ENCODE measurements around the gene C5orf34.
"Not testable (repeated sequence)": the region's sequence is repeated elsewhere in the genome, so short reads cannot be mapped to it uniquely, and the experiment has no call there.

The C5orf34 gene

DNA sequence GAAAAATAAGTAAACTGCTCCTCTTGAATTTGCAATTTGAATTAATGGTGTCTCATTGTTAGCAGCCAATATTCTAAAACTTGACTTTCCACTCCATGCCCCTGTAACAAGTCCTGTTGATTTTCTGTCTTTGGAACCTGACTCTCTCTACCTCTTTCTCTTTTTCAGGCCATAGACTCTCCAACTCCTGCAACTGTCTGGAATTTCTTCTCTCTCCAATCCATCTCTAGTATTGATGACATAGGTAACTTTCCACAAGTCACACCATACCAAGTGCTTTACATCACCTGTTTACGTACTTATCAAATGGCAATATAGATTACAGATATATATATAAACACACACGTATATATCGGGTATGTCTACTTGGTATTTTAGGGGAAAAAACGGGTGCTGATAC is 923 bp downstream of the C5orf34 start:
- no peak for DNase-seq

DNA sequence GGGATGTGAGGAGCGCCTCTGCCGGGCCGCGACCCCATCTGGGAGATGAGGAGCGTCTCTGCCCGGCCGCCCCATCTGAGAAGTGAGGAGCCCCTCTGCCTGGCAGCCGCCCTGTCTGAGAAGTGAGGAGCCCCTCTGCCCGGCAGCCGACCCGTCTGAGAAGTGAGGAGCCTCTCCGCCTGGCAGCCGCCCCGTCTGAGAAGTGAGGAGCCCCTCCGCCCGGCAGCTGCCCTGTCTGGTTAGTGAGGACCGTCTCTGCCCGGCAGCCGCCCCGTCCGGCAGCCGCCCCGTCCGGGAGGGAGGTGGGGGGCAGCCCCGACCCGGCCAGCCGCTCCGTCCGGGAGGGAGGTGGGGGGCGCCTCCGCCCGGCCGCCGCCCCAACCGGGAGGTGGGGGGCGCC is 3.9 kb downstream of the C5orf34 start:
- not testable (repeated sequence) for DNase-seq

DNA sequence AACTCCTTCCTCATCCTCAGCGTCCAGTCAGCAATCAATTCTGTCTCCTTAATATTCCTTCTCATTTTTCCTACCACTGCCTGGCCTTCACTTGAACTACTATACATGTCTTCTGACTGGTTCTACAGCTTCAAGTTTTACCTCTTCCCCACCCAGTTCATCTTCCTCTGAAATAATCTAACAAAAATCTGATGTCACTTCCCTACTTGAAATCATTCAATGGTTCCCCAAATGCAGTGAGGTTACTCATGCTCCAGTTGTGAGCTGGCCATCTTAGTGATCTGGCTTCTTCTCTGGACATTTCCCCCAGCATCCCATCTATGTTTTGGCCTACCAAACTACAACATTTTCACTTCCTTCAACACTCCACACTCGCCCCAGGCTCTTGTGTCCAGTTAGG is 16.4 kb downstream of the C5orf34 start:
- DNase-seq: no peak

DNA sequence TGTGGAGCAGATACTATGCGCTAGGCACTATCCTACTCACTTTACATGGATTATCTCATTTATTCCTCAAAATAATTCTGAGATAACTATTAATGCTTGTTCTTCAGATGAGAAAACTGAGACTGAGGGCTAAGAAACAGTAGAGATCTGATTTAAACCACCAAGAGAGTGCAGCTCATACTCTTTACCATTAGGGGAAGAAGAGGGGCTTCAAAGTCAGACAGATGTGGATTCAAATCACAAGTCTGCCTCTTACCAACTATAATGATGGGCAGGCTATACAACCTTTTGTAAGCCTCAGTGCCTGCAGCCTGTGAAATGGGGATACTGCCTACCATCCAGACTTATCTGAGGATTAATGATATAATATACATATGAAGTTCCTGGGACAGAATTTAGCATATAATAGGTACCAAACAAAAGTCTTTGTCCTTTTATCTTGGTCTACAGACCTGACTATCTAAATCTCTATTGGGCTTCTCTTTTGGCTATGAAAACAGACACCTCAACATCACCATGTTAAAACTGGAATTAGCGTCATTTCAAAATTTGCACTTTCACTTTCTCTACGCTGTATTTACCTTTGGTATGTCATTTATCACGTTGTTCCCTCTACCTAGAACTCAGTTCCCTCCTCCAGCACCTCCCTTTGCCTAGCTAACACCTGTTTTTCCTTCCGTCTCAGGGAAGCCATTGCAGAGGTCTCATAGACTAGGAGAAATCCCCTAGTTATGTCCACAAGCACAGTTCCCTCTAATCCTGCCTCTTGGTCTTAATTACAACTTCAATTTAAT is 17.4 kb downstream of the C5orf34 start:
- no peak for DNase-seq

DNA sequence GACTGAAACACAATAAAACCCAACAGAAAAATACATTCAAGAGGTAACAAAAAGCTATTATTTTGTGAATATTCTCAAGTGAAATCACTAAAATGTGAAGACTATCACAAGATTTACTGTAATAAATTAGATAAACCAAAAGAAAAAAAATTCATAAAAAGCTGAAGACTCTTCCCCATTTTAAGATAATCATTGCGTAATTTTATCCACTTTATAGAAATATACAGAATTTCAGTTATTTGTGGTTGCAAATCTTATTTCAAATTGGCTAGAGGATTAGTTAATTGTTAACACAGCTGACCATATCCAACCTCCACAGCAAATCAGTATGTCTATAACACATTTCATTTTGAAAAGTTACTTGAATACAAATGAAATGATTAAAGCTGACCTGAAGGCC is 23.6 kb downstream of the C5orf34 start:
- no peak for DNase-seq

DNA sequence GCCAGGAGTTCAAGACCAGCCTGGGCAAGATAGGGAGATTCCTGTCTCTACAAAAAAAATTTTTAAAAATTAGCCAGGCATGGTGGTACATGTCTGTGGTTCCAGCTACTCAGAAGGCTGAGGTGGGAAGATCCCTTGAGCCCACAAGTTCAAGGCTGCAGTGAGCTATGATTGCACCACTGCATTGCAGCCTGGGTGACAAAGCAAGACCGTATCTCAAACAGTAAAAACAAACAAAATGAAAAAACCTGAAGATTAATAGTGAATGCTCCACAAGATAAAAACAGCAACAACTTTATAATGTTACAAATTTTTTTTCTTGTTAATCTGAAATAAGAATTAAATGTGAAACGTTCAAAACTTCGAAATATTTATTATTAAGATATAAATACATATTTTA is 28.6 kb downstream of the C5orf34 start:
- DNase-seq: no peak

DNA sequence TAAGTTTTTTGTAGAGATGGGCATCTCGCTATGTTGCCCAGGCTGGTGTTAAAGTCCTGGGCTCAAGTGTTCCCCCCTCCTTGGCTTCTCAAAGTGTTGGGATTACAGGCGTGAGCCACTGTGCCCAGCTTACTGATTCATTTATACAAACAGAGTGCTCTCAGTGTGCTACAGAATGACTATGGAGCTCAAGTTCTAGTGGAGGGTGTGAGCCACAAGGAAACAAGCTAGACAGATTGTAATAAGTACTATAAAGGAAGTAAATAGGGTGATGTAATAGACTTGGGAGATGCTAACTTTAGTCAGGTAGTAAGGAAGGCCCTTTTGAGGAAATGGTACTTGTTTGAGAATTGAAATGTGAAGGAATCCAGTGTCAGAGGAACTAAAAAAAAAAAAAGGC is 29.5 kb downstream of the C5orf34 start:
- DNase-seq: no peak

DNA sequence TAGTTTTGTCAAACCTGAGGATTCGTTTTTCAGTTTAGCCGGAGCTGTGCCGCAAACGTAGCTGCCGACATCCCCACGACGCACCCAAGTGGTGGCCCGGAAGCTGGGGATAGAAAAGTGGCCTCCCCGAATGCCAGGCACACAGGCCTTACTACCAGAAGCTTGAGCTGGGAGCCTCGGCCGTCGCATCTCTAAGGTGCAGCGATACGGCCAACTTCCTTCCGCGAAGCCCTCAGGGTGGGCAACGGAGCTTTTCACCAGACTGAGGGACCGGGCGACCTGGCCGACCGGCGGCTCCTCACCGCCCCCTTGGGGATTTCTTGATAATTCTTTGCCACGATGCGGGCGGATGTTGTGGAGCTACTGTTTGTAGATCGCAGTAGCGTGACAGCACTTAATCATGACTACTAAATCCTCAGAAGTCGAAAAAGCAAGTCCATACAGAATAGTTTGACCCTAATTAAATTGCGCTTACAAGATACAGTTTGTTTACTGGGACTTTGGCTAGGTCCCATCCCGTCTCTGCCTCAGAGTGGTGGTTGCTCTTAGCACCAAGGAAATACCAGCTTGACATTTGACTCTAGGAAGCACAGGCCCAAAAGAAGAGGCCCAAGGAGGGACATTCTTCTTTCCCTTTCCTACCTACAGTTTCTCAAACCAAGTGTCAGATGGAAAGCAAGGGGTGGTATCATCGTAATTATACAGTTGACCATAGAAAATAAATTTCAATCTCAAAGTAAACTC is 30.7 kb downstream of the C5orf34 start:
- DNase-seq: peak; percentile 59

DNA sequence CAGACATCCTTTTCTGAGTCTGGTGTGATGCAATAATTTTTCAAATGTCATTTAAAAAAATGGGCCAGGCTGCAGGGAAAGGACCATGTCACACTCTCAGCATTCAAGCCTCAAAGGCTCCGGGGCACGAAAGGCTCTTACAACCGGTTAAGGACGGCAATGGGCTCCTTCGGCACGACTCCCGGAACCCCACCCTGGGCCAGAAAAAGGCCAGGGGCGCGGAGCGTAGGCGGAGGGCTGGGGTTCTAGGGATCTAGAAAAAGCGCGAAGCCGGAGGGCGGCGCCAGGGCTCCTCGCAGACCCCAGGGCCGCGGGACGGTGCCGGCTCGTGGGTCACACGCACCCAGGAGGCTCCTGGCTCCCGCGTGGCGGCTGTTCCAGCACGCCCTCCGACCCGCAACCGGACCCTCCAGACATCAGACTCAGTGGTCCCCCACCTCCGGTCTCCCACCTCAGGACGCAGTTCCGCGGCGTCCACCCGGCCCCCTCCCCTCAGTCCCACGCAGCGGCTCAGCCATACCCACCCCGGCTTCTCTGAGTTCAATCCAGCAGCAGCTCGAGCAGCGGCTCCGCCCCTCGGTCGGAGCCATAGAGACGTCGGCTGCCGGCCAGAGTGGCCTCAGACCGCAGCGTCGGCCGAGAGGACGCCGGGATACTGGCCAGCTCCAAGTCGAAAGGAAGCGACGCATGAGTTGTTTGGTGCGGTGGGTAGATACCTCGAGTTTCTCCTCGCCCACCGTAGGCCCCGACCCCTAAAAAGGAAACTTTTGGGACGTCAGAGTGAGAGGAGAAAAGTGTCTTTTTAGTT is 31.4 kb downstream of the C5orf34 start, which contains the start of gene TMEM267:
TMEM267 (minus strand) TSS at position 568 of the 808 bp plus-strand sequence. CDS start 29,896 bp downstream, outside the sequence.
- DNase-seq: peak; percentile 58

DNA sequence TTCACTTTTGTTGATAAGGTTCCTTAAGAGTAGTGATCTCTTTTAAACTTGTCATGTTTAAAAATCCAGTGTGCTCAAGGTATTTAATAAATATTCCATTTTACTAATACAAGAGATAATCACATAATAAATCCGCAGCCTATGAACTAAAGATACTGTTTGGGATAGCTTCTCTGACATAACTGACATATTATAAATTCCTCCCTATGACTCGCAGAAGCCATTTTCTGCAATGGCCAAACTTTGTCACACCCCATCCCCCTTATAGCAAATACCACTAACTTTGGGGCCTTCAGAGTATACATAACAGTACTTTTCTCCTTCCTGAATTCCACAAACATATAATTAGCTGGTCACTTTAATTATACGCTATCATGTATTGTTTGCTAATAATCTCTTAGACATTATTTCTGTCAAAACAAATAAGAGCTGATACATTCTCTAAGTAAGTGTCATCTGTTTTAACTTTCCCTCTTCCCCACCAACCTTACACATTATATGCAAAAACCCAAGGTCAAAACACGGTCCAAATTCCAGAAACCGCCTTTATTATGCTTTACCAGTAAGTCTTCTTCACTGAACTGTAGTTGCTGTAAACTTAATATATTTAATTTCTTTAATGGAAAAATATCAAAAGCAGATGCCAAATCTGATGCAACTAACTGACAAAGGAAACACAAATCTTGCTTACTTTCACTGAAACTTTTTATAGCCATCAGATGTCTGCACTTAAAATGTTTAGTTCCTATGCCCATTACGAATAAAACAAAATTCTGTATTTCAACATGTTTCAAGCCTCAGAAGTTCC is 32.3 kb downstream of the C5orf34 start:
- no peak for DNase-seq

DNA sequence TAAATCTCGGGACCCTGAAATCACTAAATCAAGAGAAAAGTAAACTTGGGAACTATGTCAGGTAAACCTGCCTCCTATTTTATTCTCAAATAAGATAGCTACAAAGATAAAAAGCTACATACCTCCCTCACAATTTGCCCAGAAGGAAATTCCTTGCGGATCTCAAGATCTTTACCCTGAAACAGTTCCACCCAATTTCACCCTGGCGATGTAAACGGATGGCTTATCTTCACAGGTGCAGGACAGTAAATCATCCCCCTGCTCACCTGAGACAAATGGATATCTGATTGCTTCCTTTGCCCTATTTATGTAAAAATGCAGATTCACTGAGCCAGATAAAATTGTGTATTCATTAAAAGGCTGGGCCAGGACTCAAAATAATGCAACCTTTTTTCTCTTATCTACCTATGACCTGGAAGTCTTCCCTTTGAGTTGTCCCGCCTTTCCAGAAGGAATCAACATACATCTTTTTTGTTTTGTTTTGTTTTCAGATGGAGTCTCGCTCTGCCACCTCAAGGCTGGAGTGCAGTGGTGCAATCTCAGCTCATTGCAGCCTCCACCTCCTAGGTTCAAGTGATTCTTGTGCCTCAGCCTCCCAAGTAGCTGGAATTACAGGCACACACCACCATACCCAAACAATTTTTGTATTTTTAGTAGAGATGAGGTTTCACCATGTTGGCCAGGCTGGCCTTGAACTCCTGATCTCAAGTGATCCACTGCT is 45.1 kb downstream of the C5orf34 start:
- DNase-seq: no peak

DNA sequence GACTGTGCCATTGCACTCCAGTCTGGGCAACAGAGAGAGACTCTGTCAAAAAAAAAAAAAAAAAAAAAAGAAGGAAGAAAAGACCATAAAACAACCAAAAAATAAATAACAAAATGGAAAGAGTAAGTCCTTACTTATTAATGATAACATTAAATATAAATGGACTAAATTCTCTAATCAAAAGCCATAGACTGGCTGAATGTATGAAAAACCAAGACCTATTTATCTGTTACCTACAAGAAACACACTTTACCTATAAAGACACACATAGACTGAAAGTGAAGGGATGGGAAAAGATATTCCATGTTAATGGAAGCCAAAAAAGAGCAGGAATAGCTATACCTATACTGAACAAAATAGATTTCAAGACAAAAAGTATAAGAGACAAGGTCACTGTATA is 47.8 kb downstream of the C5orf34 start:
- no peak for DNase-seq

DNA sequence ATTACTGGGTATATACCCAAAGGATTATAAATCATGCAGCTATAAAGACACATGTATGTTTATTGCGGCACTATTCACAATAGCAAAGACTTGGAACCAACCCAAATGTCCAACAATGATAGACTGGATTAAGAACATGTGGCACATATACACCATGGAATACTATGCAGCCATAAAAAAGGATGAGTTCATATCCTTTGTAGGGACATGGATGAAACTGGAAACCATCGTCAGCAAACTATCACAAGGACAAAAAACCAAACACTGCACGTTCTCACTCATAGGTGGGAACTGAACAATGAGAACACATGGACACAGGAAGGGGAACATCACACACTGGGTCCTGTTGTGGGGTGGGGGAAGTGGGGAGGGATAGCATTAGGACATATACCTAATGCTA is 49.5 kb downstream of the C5orf34 start:
- DNase-seq: not testable (repeated sequence)

DNA sequence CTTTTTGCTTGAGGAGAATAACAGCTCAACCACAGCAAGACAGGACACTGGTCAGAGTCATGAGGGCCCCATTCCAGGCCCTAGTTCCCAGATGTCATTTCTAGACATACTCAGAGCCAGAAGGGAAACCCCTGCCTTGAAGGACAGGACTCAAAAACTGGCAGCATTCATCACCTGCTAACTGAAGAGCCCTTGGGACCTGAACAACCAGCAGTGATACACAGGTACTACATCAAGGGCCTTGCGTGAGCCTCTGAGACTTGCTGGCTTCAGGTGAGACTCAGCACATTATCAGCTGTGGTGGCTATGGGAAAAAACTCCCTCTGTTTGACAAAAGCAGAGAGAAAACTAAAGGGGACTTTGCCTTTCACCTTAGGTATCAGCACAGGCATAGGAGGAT is 53.9 kb downstream of the C5orf34 start:
- DNase-seq: no peak

DNA sequence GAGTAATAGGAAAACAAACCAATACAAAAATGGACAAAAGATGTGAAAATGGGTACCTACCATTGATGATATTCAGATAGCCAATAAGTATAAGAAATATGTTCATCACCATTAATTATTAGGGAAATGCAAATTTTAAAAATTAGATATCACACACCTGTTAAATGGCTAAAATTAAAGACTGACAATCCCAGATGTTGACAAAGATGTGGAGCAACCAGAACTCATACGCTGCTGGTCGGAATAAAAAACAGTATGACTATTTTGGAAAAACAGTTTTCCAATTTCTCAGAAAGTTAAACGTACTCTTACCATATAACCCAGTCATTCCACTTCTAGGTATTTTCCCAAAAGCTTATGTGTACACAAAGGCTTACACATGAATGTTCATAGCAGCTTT is 58.4 kb downstream of the C5orf34 start:
- no peak for DNase-seq

DNA sequence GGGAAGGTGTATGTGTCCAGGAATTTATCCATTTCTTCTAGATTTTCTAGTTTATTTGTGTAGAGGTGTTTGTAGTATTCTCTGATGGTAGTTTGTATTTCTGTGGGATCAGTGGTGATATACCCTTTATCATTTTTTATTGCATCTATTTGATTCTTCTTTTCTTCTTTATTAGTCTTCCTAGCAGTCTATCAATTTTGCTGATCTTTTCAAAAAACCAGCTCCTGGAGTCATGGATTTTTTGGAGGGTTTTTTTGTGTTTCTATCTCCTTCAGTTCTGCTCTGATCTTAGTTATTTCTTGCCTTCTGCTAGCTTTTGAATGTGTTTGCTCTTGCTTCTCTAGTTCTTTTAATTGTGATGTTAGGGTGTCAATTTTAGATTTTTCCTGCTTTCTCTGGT is 73.4 kb downstream of the C5orf34 start:
- not testable (repeated sequence) for DNase-seq

DNA sequence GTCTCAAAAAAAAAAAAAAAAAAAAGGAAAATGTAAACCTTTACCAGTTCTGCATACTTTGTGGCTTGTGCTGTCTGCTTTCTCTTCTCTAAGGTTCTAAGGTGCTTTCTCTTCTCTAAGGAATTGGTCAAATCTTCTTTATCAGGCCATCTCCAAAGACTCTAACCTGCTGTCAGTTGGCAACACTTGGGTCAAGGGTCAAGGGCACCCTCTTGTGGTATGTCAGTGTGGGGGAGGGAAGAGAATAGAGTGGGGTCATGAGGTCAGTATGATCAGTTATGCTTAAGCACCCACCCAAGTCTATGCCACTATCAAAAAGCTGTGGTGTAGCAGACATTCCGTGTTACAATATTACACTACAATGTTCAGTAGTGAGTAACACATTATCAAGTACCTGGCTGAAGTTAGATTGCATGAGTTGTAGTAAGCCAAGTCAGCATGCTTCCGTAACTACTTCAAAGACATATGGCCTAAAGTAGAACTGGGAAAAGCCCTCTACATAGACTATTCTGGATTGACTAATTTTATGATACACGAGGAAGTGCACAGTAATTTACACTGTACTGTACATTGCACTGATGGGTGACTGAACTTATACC is 77.8 kb downstream of the C5orf34 start:
- DNase-seq: no peak
